HL-60 (cell line): Measurements from ENCODE around the gene TAPT1.

ENCODE experiments used
- DNase-seq, 2 experiments: peaks; one replicate each; pipeline ENCODE4 v3.0.0-alpha.2; 2010 to 2020; ENCODE audit warnings: low read depth in 1 of 2, low spot score in 1 of 2
- H3K27ac ChIP-seq: fragments of 250-450 bp; sonication (Bioruptor Pico); replicated peaks from 2 replicates; pipeline ENCODE4 v1.5.1; 2020; ENCODE audit warnings: mild to moderate bottlenecking, moderate library complexity
- H3K27me3 ChIP-seq: fragments of 250-450 bp; sonication (Bioruptor Pico); 2 replicates; pipeline ENCODE4 v1.5.1; 2021; ENCODE audit warnings: mild to moderate bottlenecking, moderate library complexity; ENCODE audit not compliant: insufficient read depth, poor library complexity, severe bottlenecking
- H3K4me3 ChIP-seq: replicated peaks from 2 replicates; pipeline ENCODE4 v1.5.1; 2011; ENCODE audit warnings: mild to moderate bottlenecking, control low read depth, low read length; ENCODE audit not compliant: insufficient read depth
- GABPA ChIP-seq: IDR thresholded peaks from 2 replicates; pipeline ENCODE4 v1.6.1; 2012; ENCODE audit warnings: low read depth
- POLR2AphosphoS5 ChIP-seq: IDR thresholded peaks from 2 replicates; pipeline ENCODE4 v1.6.1; 2012; ENCODE audit warnings: low read depth
- SPI1 ChIP-seq: IDR thresholded peaks from 2 replicates; pipeline ENCODE4 v1.6.1; 2012; ENCODE audit warnings: low read depth, mild to moderate bottlenecking, borderline replicate concordance
- TF ChIP-seq, protein P1 (sequence below): IDR thresholded peaks from 2 replicates; pipeline ENCODE4 v1.6.1; 2012; ENCODE audit warnings: low read depth; ENCODE audit not compliant: insufficient replicate concordance
- TF ChIP-seq, protein P2 (sequence below): IDR thresholded peaks from one replicate; pipeline ENCODE4 v1.5.1; 2011; ENCODE audit warnings: low read length, control low read depth, inconsistent platforms; ENCODE audit not compliant: insufficient read depth

The TAPT1 gene

DNA sequence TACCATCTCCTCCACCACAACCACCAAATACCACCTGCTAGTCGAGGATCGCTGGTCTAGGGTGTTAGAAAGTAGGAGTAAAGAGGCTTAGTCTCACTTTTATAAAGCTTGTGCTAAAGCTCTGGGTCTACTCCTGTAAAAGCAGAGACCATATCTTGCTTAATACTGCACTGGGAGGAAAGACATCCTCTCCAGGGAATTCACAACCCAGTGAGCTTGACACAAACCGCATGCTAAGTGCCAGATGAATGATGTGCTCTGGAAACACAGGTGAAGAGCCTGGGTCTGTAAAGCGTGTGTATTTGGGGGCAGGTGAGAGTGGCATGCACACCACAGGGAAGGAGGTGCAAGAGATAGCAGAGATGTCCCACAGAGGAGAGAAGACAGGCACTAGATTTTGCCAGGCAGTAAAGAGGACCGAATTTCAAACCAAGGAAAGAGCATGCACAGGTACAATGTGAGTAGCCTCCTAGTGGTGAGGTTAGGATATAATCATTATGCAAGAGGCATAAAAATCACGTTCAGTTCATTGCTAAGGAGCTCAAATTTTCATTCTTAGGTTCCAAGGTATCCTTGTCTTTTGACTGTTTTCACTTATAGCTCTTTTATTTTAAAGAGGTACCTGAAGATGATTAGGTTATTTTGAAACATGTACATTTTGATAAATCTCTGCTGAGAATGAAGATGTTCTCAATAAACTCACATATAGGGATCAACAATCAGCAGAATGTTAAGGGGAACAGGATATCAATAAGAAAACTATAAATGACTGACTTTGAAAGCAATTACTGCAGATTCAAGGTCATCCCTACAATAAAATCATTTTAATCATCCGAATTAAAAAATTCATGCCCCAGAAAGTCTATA lies 20.7 kb downstream of the TAPT1 start:
- no peak for DNase-seq
- Histone ChIP-seq H3K4me3 (no peak overlapping the region), H3K27ac (no peak overlapping the region), H3K27me3 (no peaks in the 10 kb centered on the region)
- TF ChIP-seq GABPA (no peak), POLR2AphosphoS5 (no peak), SPI1 (no peak)
- TF ChIP-seq, protein P1, sequence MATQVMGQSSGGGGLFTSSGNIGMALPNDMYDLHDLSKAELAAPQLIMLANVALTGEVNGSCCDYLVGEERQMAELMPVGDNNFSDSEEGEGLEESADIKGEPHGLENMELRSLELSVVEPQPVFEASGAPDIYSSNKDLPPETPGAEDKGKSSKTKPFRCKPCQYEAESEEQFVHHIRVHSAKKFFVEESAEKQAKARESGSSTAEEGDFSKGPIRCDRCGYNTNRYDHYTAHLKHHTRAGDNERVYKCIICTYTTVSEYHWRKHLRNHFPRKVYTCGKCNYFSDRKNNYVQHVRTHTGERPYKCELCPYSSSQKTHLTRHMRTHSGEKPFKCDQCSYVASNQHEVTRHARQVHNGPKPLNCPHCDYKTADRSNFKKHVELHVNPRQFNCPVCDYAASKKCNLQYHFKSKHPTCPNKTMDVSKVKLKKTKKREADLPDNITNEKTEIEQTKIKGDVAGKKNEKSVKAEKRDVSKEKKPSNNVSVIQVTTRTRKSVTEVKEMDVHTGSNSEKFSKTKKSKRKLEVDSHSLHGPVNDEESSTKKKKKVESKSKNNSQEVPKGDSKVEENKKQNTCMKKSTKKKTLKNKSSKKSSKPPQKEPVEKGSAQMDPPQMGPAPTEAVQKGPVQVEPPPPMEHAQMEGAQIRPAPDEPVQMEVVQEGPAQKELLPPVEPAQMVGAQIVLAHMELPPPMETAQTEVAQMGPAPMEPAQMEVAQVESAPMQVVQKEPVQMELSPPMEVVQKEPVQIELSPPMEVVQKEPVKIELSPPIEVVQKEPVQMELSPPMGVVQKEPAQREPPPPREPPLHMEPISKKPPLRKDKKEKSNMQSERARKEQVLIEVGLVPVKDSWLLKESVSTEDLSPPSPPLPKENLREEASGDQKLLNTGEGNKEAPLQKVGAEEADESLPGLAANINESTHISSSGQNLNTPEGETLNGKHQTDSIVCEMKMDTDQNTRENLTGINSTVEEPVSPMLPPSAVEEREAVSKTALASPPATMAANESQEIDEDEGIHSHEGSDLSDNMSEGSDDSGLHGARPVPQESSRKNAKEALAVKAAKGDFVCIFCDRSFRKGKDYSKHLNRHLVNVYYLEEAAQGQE = no peak
- TF ChIP-seq, protein P2, sequence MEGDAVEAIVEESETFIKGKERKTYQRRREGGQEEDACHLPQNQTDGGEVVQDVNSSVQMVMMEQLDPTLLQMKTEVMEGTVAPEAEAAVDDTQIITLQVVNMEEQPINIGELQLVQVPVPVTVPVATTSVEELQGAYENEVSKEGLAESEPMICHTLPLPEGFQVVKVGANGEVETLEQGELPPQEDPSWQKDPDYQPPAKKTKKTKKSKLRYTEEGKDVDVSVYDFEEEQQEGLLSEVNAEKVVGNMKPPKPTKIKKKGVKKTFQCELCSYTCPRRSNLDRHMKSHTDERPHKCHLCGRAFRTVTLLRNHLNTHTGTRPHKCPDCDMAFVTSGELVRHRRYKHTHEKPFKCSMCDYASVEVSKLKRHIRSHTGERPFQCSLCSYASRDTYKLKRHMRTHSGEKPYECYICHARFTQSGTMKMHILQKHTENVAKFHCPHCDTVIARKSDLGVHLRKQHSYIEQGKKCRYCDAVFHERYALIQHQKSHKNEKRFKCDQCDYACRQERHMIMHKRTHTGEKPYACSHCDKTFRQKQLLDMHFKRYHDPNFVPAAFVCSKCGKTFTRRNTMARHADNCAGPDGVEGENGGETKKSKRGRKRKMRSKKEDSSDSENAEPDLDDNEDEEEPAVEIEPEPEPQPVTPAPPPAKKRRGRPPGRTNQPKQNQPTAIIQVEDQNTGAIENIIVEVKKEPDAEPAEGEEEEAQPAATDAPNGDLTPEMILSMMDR = peak; percentile 26

DNA sequence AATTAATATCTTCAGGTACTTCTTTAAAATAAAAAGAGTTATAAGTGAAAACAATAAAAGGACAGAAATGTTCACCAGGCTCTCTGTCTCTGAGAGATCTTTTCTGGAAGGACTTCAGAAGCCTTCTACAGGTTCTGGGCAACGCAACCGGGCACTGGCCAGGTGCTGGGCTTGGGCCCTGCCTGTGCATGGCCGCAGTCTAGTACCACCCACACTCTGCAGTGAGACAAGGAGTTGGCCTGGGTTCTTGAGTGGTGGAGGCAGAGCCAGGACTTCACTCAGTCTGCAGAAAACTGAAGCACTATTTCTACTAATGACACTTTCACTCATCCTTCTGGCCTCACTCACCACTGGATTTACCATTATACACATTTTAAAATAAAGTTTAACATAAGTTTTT lies 21.8 kb downstream of the TAPT1 start:
- DNase-seq = no peak
- no peak for TF ChIP-seq SPI1
- TF ChIP-seq, protein P2 = no peak
- no peak for TF ChIP-seq GABPA
- TF ChIP-seq POLR2AphosphoS5 = no peak
- TF ChIP-seq, protein P1 = no peak
- Histone ChIP-seq H3K27ac (no peak overlapping the region), H3K4me3 (no peak overlapping the region), H3K27me3 (no peaks in the 10 kb centered on the region)

DNA sequence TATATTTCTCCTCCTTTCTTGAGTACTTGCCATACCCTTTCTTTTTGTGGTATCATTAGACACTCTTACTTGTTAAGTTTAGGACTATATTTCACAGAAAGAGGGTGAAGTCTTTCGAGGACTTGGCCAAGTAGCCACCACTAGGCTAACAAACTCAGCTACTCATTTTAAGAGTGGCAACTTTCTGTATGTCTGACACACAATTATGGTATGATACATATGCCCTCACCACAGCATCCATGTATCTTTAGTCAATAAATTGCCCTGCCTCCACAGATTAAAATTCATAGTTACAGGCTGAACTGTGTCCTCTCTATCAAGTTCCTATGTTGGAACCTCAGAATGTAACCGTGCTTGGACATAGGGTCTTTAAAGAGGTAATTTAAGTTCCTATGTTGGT lies 23.2 kb downstream of the TAPT1 start:
- DNase-seq = no peak
- H3K4me3 ChIP-seq = no peak overlapping the region
- H3K27ac ChIP-seq = peak overlapping the region; percentile 36; the same call in 1 of the 2 replicates
- no peaks in the 10 kb centered on the region for H3K27me3 ChIP-seq
- TF ChIP-seq, protein P1 = no peak
- TF ChIP-seq POLR2AphosphoS5 = no peak
- no peak for TF ChIP-seq SPI1
- TF ChIP-seq, protein P2 = no peak
- TF ChIP-seq GABPA = no peak
